ENCODE measurements around the gene CCBE1.

CCBE1 gene

DNA sequence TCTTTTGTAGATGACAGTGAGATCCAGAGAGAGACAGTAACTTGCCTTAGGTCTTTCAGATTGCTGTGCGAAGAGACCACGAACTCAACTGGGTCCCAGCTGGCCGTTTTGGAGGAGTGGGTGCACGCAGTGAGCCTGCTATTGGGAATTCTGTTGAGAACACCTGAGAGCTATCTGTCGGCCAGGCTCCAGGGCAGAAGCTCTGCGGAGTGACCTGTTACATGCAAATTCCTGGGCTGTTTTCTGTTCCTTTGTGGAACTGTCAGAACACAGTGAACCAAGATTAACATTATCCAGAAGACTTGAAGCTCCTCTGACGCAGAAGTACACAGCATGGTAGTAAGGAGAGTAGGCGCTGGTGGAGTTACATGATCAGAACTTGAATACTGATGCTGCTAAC, 238.6 kb downstream of the CCBE1 start:
- TF ChIP-seq, protein P1, sequence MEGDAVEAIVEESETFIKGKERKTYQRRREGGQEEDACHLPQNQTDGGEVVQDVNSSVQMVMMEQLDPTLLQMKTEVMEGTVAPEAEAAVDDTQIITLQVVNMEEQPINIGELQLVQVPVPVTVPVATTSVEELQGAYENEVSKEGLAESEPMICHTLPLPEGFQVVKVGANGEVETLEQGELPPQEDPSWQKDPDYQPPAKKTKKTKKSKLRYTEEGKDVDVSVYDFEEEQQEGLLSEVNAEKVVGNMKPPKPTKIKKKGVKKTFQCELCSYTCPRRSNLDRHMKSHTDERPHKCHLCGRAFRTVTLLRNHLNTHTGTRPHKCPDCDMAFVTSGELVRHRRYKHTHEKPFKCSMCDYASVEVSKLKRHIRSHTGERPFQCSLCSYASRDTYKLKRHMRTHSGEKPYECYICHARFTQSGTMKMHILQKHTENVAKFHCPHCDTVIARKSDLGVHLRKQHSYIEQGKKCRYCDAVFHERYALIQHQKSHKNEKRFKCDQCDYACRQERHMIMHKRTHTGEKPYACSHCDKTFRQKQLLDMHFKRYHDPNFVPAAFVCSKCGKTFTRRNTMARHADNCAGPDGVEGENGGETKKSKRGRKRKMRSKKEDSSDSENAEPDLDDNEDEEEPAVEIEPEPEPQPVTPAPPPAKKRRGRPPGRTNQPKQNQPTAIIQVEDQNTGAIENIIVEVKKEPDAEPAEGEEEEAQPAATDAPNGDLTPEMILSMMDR (IDR thresholded peaks at IDR 0.05; ENCODE audit: insufficient read depth, low read length, poor library complexity, severe bottlenecking) = no peak
- TF ChIP-seq EZH2phosphoT487 (conservative IDR thresholded peaks at IDR 0.05; ENCODE audit: low read length) = no peak
- H3K9me2 ChIP-seq (replicated peaks; ENCODE audit: insufficient read depth, low read length) = no peaks in the 10 kb centered on the region

DNA sequence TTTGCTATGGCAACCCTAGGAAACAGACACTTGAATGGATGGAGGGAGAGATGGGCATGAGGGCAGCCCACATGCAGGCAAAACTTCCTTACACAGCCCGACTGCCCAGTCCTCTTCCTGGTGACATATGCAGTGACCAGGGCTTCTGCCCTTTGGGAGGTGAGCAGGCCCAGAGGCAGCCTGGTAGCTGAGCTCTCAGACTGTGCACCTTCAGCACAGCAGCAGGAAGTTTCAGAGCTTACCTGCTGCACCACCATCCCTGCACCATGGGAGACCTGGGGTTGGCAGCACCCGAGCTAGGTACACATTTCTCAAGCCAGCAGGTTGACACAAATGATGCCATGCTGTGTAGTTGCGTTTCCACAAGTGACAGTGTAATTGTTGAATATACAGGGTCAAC, 240.6 kb downstream of the CCBE1 start:
- H3K4me2 ChIP-seq (ENCODE audit: low read depth, low read length, poor library complexity, severe bottlenecking) = no peak overlapping the region
- TF ChIP-seq, protein P1 (IDR thresholded peaks at IDR 0.05; ENCODE audit: insufficient read depth, low read length, poor library complexity, severe bottlenecking) = no peak
- TF ChIP-seq EZH2phosphoT487 (conservative IDR thresholded peaks at IDR 0.05; ENCODE audit: low read length) = no peak
- no peaks in the 10 kb centered on the region for H4K20me1 ChIP-seq (ENCODE audit: low read depth, low read length)
- no peaks in the 10 kb centered on the region for H3F3A ChIP-seq (ENCODE audit: insufficient read depth)
- no peak overlapping the region for H3K27ac ChIP-seq (ENCODE audit: low read depth, low read length)
- no peaks in the 10 kb centered on the region for H3K27me3 ChIP-seq (ENCODE audit: low read length)
- H3K36me3 ChIP-seq (ENCODE audit: low read length) = no peaks in the 10 kb centered on the region
- no peaks in the 10 kb centered on the region for H3K79me2 ChIP-seq (ENCODE audit: insufficient read depth, low read length)
- no peak overlapping the region for H2AFZ ChIP-seq (ENCODE audit: low read depth, low read length, severe bottlenecking)
- H3K9me2 ChIP-seq (replicated peaks; ENCODE audit: insufficient read depth, low read length) = no peaks in the 10 kb centered on the region
- H3K4me3 ChIP-seq (ENCODE audit: insufficient read depth, low read length, poor library complexity, severe bottlenecking) = no peak overlapping the region
- H3K9ac ChIP-seq (ENCODE audit: low read length) = no peak overlapping the region
- H3K9me3 ChIP-seq (ENCODE audit: insufficient read depth, low read length) = no peaks in the 10 kb centered on the region

More for the DNA sequence above, 238.6 kb downstream of the CCBE1 start:
- no peak overlapping the region for H3K4me3 ChIP-seq (ENCODE audit: insufficient read depth, low read length, poor library complexity, severe bottlenecking)
- H2AFZ ChIP-seq (ENCODE audit: low read depth, low read length, severe bottlenecking) = no peak overlapping the region
- H3K27ac ChIP-seq (ENCODE audit: low read depth, low read length) = no peak overlapping the region
- H3K79me2 ChIP-seq (ENCODE audit: insufficient read depth, low read length) = no peaks in the 10 kb centered on the region
- H3K9me3 ChIP-seq (ENCODE audit: insufficient read depth, low read length) = no peaks in the 10 kb centered on the region
- no peak overlapping the region for H3K4me2 ChIP-seq (ENCODE audit: low read depth, low read length, poor library complexity, severe bottlenecking)
- H3K27me3 ChIP-seq (ENCODE audit: low read length) = no peaks in the 10 kb centered on the region
- H3K36me3 ChIP-seq (ENCODE audit: low read length) = no peaks in the 10 kb centered on the region
- no peak overlapping the region for H3K9ac ChIP-seq (ENCODE audit: low read length)
- no peaks in the 10 kb centered on the region for H4K20me1 ChIP-seq (ENCODE audit: low read depth, low read length)
- no peaks in the 10 kb centered on the region for H3F3A ChIP-seq (ENCODE audit: insufficient read depth)

DNA sequence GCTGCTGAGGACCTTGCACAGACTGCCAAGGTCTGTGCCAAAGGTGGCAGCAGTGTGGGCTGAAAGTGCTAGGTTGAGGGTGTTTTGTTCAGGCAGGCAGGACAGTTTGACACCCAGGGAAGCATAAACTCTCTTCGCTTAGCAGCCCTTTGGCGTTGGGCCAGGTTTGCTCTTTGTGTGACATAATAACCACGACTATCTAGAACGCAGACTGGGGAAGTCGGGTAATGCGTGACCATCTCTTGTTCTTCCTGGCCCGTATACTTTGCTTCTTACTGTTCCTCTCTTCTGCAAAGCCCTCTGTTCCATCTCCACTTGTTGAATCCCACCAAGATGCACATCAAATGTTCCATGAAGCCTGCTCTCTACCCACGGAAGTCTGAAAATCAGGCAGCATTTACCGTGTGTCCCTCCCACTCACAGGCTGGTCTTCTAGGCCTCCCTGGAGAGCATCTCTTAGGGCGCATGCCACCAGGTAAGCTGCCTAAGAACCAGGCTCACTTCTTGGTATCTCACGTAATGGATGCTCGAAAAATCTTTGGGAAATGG, 241.4 kb downstream of the CCBE1 start:
- H3K27ac ChIP-seq (ENCODE audit: low read depth, low read length) = no peak overlapping the region
- no peaks in the 10 kb centered on the region for H3K9me2 ChIP-seq (replicated peaks; ENCODE audit: insufficient read depth, low read length)
- no peak for TF ChIP-seq EZH2phosphoT487 (conservative IDR thresholded peaks at IDR 0.05; ENCODE audit: low read length)
- TF ChIP-seq, protein P1 (IDR thresholded peaks at IDR 0.05; ENCODE audit: insufficient read depth, low read length, poor library complexity, severe bottlenecking) = no peak
- no peaks in the 10 kb centered on the region for H3K36me3 ChIP-seq (ENCODE audit: low read length)
- H3K4me3 ChIP-seq (ENCODE audit: insufficient read depth, low read length, poor library complexity, severe bottlenecking) = no peak overlapping the region
- H3K27me3 ChIP-seq (ENCODE audit: low read length) = no peaks in the 10 kb centered on the region
- H2AFZ ChIP-seq (ENCODE audit: low read depth, low read length, severe bottlenecking) = no peak overlapping the region
- H3K79me2 ChIP-seq (ENCODE audit: insufficient read depth, low read length) = no peaks in the 10 kb centered on the region
- H3K4me2 ChIP-seq (ENCODE audit: low read depth, low read length, poor library complexity, severe bottlenecking) = no peak overlapping the region
- H3F3A ChIP-seq (ENCODE audit: insufficient read depth) = no peaks in the 10 kb centered on the region
- H3K9me3 ChIP-seq (ENCODE audit: insufficient read depth, low read length) = no peaks in the 10 kb centered on the region
- no peak overlapping the region for H3K9ac ChIP-seq (ENCODE audit: low read length)
- no peaks in the 10 kb centered on the region for H4K20me1 ChIP-seq (ENCODE audit: low read depth, low read length)

All from SU-DHL-6 (cell line).